LNCaP clone FGC (cell line): ENCODE data around the gene SGMS2.

Experiments used
- DNase-seq: peaks from one replicate; pipeline ENCODE4 v3.0.0-alpha.2; 2011; ENCODE audit warnings: low read depth
- H3K4me3 ChIP-seq: 2 replicates; pipeline ENCODE4 v1.5.1; 2011; ENCODE audit warnings: mild to moderate bottlenecking, low read depth, low read length, control low read depth
- TF ChIP-seq, protein P1 (sequence below): IDR thresholded peaks from 2 replicates; pipeline ENCODE4 v1.5.1; 2012; ENCODE audit warnings: mild to moderate bottlenecking; ENCODE audit not compliant: control insufficient read depth, insufficient read depth; ENCODE audit errors: extremely low read depth

SGMS2 gene

DNA sequence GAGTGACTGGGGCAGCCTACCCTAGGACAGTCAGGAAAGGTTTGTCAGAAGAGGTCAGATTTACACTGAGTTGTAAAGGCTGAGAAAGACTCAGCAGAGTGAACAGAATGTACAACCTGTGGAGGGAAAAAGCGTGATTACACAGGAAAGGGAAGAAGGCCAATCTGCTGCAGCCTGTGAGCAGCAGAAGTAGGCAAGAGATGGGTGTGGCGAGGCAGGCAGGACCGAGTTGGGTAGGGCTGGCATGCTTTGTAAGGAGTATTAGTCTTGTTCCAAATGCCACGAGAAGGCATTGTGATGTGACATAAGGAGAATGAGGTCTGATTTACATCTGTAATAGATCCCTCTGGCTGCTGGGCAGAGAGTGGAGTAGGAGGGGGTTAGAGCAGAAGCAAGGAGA lies 12.6 kb downstream of the SGMS2 start:
- TF ChIP-seq, protein P1, sequence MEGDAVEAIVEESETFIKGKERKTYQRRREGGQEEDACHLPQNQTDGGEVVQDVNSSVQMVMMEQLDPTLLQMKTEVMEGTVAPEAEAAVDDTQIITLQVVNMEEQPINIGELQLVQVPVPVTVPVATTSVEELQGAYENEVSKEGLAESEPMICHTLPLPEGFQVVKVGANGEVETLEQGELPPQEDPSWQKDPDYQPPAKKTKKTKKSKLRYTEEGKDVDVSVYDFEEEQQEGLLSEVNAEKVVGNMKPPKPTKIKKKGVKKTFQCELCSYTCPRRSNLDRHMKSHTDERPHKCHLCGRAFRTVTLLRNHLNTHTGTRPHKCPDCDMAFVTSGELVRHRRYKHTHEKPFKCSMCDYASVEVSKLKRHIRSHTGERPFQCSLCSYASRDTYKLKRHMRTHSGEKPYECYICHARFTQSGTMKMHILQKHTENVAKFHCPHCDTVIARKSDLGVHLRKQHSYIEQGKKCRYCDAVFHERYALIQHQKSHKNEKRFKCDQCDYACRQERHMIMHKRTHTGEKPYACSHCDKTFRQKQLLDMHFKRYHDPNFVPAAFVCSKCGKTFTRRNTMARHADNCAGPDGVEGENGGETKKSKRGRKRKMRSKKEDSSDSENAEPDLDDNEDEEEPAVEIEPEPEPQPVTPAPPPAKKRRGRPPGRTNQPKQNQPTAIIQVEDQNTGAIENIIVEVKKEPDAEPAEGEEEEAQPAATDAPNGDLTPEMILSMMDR = no peak
- no peak for DNase-seq
- no peak overlapping the region for H3K4me3 ChIP-seq

DNA sequence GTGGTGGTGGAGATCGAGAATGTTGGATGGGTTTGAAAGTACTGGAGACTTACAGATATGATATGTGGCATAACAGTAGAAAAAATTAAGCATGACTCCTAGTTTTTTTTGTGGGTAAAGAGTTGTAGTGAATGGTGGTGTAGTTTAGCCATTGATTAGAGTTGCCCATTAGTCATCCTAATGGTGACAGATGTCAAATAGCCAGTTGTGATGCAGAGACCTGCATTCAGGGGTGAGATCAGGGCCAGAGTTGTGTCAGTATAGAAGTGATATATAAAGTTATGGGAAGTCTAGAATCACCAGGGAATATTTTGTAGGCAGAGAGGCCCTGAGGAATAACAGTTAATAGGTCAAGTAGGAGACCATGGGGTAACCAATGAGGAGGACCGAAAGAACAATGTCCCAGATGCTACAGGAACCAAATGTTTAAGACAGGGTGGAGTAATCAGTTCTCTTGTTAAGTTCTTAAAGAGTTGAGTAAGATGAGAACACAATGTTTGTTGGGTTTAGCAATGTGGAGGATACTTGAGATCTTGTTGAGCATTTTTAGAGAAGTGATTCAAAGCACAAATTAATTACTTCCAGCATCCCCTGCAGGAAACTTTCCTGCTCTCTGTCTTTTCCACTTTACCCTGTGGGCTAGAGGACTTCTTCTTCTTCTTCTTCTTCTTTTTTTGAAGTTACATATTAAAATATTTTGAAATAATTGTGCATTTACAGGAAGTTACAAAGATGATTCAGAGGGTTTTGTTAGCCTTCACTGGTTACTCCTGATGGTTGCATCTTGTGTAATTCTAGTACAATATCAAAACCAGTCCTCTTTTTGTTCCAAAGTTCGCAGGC lies 13.3 kb downstream of the SGMS2 start:
- TF ChIP-seq, protein P1 = no peak
- no peak overlapping the region for H3K4me3 ChIP-seq
- no peak for DNase-seq

DNA sequence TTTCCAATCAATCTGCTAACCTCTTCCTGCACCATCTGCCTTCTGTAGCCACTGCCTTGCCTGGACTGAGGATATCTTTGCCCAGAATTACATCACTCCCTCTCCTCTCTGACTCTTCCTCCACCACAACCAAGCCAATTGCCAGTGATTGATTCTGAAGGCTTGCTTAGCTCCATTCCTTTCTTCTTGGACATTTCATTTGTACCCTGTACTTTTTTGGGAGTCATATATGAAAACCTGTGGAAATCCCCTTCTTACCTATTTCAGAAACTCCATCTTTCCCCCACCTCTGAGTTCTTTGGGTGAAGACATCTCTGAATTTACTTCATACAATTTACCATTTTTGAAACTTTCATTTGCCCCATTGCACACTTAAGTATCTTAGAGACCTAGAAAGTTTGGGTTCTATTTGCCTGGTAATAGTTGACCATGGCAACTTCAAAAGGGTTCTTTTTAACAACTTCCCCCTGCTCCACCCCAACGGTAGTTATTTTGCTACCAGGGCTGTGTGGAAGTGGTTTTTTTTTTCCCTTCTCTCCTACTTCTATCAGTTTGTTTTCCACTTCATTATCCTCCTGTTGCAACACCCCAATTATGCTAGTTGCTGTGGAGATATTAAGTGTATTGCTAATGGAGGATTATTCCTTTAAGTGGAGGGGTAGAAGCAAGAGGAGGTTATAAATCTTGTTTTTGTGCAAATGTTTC lies 14.3 kb downstream of the SGMS2 start:
- TF ChIP-seq, protein P1 = no peak
- no peak for DNase-seq
- H3K4me3 ChIP-seq = no peak overlapping the region

- TF ChIP-seq, protein P1 = no peak
- DNase-seq = no peak
- H3K4me3 ChIP-seq = no peak overlapping the region
Observed at GRCh38 chr4:107843391-107843790, 18.7 kb downstream of the SGMS2 start.

- TF ChIP-seq, protein P1 = no peak
- no peak for DNase-seq
Observed at GRCh38 chr4:107845681-107846080, 20.9 kb downstream of the SGMS2 start.

GRCh38 chr4:107850438-107850837 lies 25.7 kb downstream of the SGMS2 start:
- H3K4me3 ChIP-seq = no peak overlapping the region
- DNase-seq = no peak
- TF ChIP-seq, protein P1 = no peak

More at GRCh38 chr4:107845681-107846080, 20.9 kb downstream of the SGMS2 start:
- H3K4me3 ChIP-seq = no peak overlapping the region
